ENCODE results near the gene TCF7L2.

GRCh38 chr10:112914288-112914952 lies 35.6 kb upstream of the TCF7L2 start:
- TF ChIP-seq CTCF (conservative IDR thresholded peaks at IDR 0.05 in 1 of 2, IDR thresholded peaks at IDR 0.05 in 1 of 2; ENCODE audit: low read depth in 1 of 2, low read length in 2 of 2): no peak
- TF ChIP-seq EZH2 (IDR thresholded peaks at IDR 0.05; ENCODE audit: low read length, missing control alignments): no peak
